LNCaP clone FGC (cell line): ENCODE results near the gene NRXN3.

Experiments
- DNase-seq: peaks from one replicate; pipeline ENCODE4 v3.0.0-alpha.2; 2011; ENCODE audit warnings: low read depth
- H3K4me3 ChIP-seq: 2 replicates; pipeline ENCODE4 v1.5.1; 2011; ENCODE audit warnings: mild to moderate bottlenecking, low read depth, low read length, control low read depth
- TF ChIP-seq, protein P1 (sequence below): IDR thresholded peaks from 2 replicates; pipeline ENCODE4 v1.5.1; 2012; ENCODE audit warnings: mild to moderate bottlenecking; ENCODE audit not compliant: control insufficient read depth, insufficient read depth; ENCODE audit errors: extremely low read depth

NRXN3 gene

DNA sequence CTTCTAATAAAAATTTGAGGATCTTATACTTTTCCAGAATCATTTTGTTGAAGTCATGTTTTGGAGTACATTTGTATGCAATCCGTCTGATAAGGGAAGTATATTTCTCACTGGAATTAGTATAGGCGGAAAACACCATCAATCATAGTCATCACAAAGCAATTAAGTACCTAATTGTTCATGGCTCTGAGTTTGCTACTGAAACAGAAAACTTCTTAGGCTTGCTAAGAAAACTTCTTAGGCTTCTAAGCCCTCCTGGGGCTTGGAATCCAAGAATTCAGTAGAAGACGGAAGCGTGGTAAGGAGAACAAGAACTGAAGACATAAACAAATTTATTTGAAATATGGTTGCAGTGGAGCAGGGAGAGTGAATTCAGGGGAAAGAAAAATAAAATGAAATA, 1404.9 kb downstream of the NRXN3 start:
- TF ChIP-seq, protein P1, sequence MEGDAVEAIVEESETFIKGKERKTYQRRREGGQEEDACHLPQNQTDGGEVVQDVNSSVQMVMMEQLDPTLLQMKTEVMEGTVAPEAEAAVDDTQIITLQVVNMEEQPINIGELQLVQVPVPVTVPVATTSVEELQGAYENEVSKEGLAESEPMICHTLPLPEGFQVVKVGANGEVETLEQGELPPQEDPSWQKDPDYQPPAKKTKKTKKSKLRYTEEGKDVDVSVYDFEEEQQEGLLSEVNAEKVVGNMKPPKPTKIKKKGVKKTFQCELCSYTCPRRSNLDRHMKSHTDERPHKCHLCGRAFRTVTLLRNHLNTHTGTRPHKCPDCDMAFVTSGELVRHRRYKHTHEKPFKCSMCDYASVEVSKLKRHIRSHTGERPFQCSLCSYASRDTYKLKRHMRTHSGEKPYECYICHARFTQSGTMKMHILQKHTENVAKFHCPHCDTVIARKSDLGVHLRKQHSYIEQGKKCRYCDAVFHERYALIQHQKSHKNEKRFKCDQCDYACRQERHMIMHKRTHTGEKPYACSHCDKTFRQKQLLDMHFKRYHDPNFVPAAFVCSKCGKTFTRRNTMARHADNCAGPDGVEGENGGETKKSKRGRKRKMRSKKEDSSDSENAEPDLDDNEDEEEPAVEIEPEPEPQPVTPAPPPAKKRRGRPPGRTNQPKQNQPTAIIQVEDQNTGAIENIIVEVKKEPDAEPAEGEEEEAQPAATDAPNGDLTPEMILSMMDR = no peak
- no peak for DNase-seq
- no peak overlapping the region for H3K4me3 ChIP-seq

DNA sequence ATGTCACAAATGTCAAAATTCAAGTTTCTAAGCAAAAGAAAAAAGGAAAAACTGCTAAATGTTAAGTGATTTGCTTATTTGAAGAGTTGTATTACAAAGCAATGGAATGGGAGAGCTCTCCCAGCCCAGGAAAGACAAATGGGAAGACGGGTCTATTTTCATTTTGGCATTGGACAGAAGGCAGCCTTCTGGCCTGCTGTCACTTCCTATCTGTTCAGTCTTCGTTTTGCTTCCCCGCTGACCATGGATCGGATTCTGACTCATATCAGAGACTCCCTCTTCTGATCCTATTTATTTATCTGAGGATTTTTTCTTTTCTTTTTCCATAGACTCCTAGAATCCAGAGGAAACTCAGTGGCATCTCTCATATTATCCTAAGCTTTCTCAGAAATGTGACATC, 1406.3 kb downstream of the NRXN3 start:
- H3K4me3 ChIP-seq = no peak overlapping the region
- DNase-seq = no peak
- TF ChIP-seq, protein P1 = no peak

DNA sequence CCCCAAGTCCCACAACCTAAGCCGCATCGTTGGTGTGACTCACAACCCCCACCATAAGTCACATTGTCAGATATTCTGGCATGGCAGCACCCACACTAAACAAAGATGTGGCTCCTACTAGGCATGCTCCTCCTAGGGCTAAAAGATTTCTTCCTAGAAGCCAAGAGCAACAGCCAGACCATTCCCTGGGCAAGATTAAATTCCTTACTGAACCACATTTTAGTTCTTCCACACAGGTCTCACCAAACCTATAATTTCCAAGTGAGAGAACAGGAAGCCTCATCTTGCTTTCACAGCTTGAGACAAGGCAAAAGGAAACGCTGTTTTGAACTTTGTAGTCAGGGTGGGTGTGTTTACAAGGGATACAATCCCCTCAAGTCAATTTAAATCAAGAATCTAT, 1408.3 kb downstream of the NRXN3 start:
- no peak overlapping the region for H3K4me3 ChIP-seq
- TF ChIP-seq, protein P1 = no peak
- DNase-seq = no peak

DNA sequence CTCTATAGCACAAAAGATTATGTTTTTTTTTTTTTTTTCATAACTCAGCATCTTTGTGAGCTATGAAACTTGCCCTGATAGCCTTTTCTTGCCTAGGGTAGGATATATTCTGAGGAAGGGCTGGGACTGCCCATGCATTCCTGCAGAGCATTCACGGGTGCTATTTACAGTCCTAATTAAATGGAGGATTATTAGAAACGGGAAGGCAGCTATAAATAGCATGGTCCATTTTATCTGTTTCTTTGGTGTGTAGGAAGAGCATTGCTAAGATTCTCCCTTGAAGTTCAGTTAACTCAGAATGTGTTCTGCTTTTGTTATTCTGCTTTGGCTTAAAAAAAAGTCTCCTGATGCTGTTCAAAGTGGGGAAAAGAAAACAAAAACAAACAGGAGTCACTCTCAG, 1410.2 kb downstream of the NRXN3 start:
- H3K4me3 ChIP-seq = no peak overlapping the region
- TF ChIP-seq, protein P1 = no peak
- DNase-seq = no peak

DNA sequence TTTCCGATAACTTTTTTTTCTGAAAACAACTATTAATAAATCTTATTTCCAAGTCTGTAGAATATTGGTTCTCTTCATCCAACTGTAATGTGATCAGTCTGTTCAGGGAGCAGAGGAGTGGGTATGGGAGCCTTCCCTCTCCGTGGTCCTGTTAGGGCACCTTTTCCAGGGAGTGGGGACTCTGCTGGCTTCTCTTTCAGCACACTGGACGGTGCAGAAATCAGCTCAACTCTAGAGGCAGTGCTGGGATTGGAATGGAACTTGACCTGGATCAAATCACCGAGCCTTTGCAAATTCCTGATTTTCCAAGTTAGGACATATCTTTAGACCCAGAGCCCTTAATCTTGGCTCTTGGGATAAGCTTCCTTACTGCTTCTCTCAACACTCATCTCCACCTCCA, 1410.7 kb downstream of the NRXN3 start:
- no peak overlapping the region for H3K4me3 ChIP-seq
- TF ChIP-seq, protein P1 = no peak
- no peak for DNase-seq

DNA sequence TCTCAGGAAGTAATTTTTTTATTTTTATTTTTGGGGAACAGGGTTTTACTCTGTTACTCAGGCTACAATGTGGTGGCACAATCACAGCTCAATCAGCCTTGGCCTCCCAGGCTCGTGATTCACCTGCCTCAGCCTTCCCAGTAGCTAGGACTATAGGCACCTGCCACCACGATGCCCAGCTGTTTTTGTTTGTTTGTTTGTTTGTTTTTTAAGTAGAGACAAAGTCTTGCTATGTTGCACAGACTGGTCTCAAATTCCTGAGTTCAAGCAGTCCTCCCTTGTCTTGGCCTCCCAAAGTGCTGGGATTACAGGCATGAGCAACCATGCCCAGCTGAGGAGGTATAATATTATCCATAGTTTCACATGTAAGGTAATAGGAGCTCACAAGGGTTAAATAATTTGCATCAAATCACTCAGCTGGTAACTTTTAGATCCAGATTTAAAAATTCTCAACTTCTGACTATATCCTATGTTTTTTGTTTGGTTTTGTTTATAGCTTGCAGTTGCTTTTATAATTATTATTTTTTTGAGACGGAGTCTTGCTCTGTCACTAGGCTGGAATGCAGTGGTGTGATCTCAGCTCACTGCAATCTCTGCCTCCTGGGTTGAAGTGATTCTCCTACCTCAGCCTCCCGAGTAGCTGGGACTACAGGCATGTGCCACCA, 1411.9 kb downstream of the NRXN3 start:
- H3K4me3 ChIP-seq = no peak overlapping the region
- DNase-seq = no peak
- TF ChIP-seq, protein P1 = no peak
